ENCODE measurements around the gene PIK3R6.

PIK3R6 gene

DNA sequence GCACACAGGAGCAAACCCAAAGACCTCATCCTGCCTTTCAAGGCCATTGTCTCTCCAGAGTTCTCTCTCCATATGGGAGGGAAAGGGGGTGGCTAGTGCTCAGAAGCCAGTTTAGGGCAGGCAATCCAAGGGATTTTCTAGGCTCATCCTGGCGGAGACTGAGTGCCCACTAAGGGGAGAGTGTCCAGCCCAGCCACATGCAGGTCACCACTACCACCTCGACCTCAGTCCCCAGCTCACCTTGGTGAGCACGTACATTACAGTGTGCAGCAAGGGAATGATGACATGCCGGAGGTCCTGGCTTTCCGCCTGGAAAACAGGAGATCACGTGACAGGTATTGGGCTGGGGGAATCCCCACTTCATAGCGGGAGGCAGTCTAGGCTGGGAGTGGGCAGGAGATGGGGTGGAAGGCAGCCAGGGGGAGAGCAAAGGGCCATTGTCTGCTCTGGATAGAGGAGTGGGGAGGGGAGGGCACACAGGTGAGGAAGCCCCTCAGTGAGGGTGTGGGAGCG, 29.9 kb downstream of the PIK3R6 start:
- H3K9ac ChIP-seq (ENCODE audit: low read depth in 1 of 2, low read length in 2 of 2): no peak overlapping the region
- H3K27ac ChIP-seq (ENCODE audit: low read depth in 2 of 2, low read length in 2 of 2): no peak overlapping the region
- peaks cover 0 to 3% of the 10 kb centered on the region in 2 donors for H3K27me3 ChIP-seq (ENCODE audit: control insufficient read depth in 2 of 2, insufficient read depth in 2 of 2, low read length in 2 of 2)

DNA sequence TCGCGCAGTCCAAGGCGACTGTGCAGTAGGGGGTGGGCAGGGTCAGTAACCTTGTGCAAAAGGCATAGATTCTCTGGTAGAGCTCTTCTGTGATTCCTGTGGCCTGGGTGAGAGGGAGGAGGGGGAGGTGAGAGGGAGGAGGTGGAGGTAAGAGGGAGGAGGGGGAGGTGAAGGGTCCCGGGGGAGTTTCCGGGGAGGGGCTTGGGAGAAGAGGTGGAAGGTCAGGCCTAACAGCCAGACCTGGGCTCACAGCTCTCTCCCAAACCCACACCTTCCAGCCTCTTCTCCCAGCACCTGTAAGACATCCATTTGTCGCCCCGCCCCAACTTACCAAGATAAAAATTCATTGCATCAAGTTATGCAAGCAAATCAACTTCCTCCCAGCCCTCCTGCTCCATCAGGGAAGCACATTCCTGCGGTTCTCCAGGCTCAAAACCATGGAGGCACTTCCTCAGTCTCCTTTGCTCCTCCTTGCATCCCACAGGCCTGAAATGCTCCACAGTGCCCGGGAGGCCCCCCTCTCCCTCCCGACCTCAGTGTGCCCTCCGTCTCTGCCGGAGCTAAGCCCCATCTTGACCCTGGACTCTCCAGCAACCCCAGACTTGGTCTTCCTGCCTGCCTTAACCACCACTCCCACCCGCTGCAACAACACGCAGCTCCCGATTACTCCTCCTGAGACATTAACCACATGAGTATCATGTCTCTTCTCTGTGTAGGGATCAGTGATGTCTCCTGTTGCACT, 30.5 kb downstream of the PIK3R6 start:
- no peaks in the 10 kb centered on the region for H3K36me3 ChIP-seq (ENCODE audit: control insufficient read depth in 2 of 2, insufficient read depth in 2 of 2, low read length in 2 of 2)
- H3K9ac ChIP-seq (ENCODE audit: low read depth in 1 of 2, low read length in 2 of 2): no peak overlapping the region
- H3K4me3 ChIP-seq (ENCODE audit: low read length in 2 of 2): no peak overlapping the region
- H3K4me1 ChIP-seq (ENCODE audit: control insufficient read depth in 2 of 2, insufficient read depth in 2 of 2, low read length in 2 of 2): no peaks in the 10 kb centered on the region
- H3K9me3 ChIP-seq (ENCODE audit: control insufficient read depth in 2 of 2, low read length in 2 of 2): no peaks in the 10 kb centered on the region
- H3K27me3 ChIP-seq (ENCODE audit: control insufficient read depth in 2 of 2, insufficient read depth in 2 of 2, low read length in 2 of 2): peaks cover 0 to 3% of the 10 kb centered on the region in 2 donors
- H3K27ac ChIP-seq (ENCODE audit: low read depth in 2 of 2, low read length in 2 of 2): no peak overlapping the region

More for the DNA sequence above, 29.9 kb downstream of the PIK3R6 start:
- Histone ChIP-seq H3K4me1 (ENCODE audit: control insufficient read depth in 2 of 2, insufficient read depth in 2 of 2, low read length in 2 of 2) (no peaks in the 10 kb centered on the region), H3K36me3 (ENCODE audit: control insufficient read depth in 2 of 2, insufficient read depth in 2 of 2, low read length in 2 of 2) (no peaks in the 10 kb centered on the region), H3K9me3 (ENCODE audit: control insufficient read depth in 2 of 2, low read length in 2 of 2) (no peaks in the 10 kb centered on the region), H3K4me3 (ENCODE audit: low read length in 2 of 2) (no peak overlapping the region)

DNA sequence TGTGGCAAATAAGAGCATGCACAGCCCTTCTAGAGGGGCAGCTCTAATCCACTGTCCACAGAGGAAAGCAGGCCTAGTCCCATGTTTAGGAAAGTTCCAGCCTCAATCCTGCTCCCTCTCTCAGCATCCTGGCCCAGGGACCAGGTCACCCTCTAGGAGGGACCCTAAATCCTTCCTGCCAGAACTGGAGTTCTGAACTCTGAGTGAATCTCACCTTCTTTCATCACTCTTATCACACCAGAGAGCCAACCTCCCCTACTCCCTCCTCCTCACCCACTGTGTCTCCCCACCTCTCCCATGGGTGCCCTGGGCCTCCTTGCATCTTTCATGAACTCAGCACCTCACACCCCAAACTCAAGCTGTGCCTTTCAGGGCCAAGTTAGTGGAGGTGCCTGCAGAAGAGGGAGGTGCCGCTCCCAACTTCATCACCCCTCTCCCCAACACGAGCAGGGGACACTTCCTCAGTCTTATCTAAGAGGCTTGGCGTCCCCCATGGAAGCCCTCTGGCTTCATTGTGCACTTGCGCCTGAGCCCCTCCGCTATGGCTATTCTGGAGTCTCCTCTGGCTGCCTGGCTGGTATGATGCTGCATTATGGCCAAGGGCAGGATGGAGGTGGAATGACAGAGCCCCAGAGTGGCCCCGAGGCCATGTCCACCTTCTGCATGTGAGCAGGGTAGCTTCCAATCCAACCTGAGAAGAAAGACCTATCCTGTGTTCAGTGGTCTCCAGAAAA, 31.7 kb downstream of the PIK3R6 start:
- Histone ChIP-seq H3K4me1 (ENCODE audit: control insufficient read depth in 2 of 2, insufficient read depth in 2 of 2, low read length in 2 of 2) (no peaks in the 10 kb centered on the region), H3K27ac (ENCODE audit: low read depth in 2 of 2, low read length in 2 of 2) (no peak overlapping the region), H3K27me3 (ENCODE audit: control insufficient read depth in 2 of 2, insufficient read depth in 2 of 2, low read length in 2 of 2) (peaks cover 0 to 3% of the 10 kb centered on the region in 2 donors), H3K36me3 (ENCODE audit: control insufficient read depth in 2 of 2, insufficient read depth in 2 of 2, low read length in 2 of 2) (no peaks in the 10 kb centered on the region), H3K9ac (ENCODE audit: low read depth in 1 of 2, low read length in 2 of 2) (no peak overlapping the region), H3K4me3 (ENCODE audit: low read length in 2 of 2) (no peak overlapping the region), H3K9me3 (ENCODE audit: control insufficient read depth in 2 of 2, low read length in 2 of 2) (no peaks in the 10 kb centered on the region)

DNA sequence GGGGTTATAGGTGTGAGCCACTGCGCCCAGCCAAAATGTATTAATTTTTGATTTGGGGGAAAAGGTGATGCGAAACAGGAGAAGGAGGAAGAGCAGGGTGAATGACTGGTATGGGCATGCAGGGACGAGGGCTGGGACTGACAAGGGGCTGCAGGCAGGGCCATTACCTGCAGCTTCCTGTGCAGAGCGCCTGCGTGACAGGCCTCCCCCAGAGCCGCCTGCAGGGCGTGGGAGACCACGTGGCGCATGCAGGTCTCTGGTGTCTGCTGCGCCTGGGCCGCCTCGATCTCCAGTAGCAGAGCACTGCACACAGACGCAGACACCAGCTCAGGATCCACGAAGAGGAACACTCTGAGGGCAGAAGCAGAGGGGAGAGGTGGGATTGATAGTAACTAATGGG, 32.4 kb downstream of the PIK3R6 start:
- Histone ChIP-seq H3K27ac (ENCODE audit: low read depth in 2 of 2, low read length in 2 of 2) (no peak overlapping the region), H3K27me3 (ENCODE audit: control insufficient read depth in 2 of 2, insufficient read depth in 2 of 2, low read length in 2 of 2) (peaks cover 0 to 3% of the 10 kb centered on the region in 2 donors), H3K9ac (ENCODE audit: low read depth in 1 of 2, low read length in 2 of 2) (no peak overlapping the region), H3K9me3 (ENCODE audit: control insufficient read depth in 2 of 2, low read length in 2 of 2) (no peaks in the 10 kb centered on the region), H3K36me3 (ENCODE audit: control insufficient read depth in 2 of 2, insufficient read depth in 2 of 2, low read length in 2 of 2) (no peaks in the 10 kb centered on the region), H3K4me3 (ENCODE audit: low read length in 2 of 2) (no peak overlapping the region), H3K4me1 (ENCODE audit: control insufficient read depth in 2 of 2, insufficient read depth in 2 of 2, low read length in 2 of 2) (no peaks in the 10 kb centered on the region)

DNA sequence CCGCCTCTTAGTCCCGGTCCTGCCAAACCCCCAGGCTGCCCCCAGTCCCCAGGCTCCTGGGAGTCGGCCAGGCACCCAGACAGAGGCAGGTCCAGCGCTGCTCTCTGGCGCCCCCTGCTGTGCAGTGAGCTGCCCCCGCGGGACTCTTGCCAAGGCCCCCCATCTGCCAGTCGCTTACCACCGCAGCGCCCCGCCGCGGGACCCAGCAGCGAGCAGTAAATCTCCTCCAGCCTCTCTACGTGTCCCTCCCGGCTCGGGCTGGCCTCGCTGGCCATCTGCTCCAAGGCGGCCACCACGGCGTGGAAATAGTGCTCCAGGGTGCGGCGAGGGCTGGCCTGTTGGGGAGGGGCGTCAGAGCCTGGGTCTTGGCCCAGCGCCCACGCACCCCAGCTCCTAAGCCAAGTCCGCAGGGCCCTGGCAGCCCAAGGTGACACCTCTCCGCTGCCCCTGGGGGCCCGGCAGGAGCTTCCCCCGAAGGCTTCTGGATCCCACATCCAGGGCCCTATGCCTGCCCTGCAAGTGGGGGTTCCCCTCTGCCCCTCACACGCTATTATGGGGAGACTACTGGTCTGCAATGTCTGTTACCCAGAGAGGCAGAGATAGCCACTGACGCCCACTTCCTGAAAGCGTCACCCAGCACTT, 34.6 kb downstream of the PIK3R6 start:
- Histone ChIP-seq H3K4me1 (ENCODE audit: control insufficient read depth in 2 of 2, insufficient read depth in 2 of 2, low read length in 2 of 2) (no peaks in the 10 kb centered on the region), H3K27me3 (ENCODE audit: control insufficient read depth in 2 of 2, insufficient read depth in 2 of 2, low read length in 2 of 2) (peaks cover 0 to 3% of the 10 kb centered on the region in 2 donors), H3K36me3 (ENCODE audit: control insufficient read depth in 2 of 2, insufficient read depth in 2 of 2, low read length in 2 of 2) (no peaks in the 10 kb centered on the region), H3K4me3 (ENCODE audit: low read length in 2 of 2) (no peak overlapping the region), H3K9me3 (ENCODE audit: control insufficient read depth in 2 of 2, low read length in 2 of 2) (no peaks in the 10 kb centered on the region), H3K9ac (ENCODE audit: low read depth in 1 of 2, low read length in 2 of 2) (no peak overlapping the region), H3K27ac (ENCODE audit: low read depth in 2 of 2, low read length in 2 of 2) (no peak overlapping the region)

DNA sequence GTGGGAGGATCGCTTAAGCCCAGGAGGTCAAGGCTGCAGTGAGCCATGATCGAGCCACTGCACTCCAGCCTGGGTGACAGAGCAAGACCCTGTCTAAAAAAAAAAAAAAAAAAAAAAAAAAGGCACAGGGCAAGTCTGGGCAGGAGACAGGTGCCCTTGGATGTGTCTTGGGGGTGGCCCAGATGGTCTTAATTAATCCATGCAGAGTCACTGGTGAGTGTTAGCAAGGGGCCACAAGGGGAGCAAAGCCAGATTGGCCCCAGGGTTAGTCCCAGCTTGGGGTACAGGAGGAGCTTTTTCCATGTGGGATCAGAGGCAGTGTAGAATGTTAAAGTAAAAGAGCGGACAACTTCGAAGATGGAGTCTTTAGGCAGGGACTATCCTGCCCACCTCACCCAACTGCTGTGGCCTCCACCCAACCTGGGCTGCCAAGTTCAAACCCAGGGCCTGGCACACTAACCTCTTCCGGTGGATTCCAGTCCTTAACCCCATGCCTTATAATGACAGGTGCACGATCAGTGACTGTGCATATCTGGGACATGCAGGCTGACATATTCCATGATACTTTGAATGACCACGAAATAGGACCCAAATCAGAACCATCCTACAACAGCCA, 36.1 kb downstream of the PIK3R6 start:
- H3K9ac ChIP-seq (ENCODE audit: low read depth in 1 of 2, low read length in 2 of 2): no peak overlapping the region
- H3K27ac ChIP-seq (ENCODE audit: low read depth in 2 of 2, low read length in 2 of 2): no peak overlapping the region
- H3K4me1 ChIP-seq (ENCODE audit: control insufficient read depth in 2 of 2, insufficient read depth in 2 of 2, low read length in 2 of 2): no peaks in the 10 kb centered on the region
- H3K36me3 ChIP-seq (ENCODE audit: control insufficient read depth in 2 of 2, insufficient read depth in 2 of 2, low read length in 2 of 2): no peaks in the 10 kb centered on the region
- H3K4me3 ChIP-seq (ENCODE audit: low read length in 2 of 2): no peak overlapping the region
- peaks cover 0 to 2% of the 10 kb centered on the region in 2 donors for H3K27me3 ChIP-seq (ENCODE audit: control insufficient read depth in 2 of 2, insufficient read depth in 2 of 2, low read length in 2 of 2)
- no peaks in the 10 kb centered on the region for H3K9me3 ChIP-seq (ENCODE audit: control insufficient read depth in 2 of 2, low read length in 2 of 2)

DNA sequence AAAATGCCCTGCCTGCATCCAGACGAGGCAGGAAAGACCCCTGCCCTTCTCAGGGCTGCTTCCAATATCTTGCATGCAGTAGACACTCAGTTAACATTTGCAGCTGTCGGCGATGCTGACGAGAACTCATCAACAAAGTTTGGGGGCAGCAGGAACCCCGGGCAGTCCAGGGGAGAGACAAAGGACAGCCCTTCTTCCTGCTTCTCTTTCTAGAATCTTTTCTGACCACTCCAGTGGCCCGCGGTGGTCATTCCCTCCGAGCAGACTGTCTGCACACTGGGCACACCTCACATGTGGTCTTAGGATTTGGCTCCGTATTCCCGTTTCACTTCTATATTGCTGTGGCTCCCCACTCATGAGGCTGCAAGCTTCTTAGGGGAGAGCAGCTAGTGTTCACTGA, 37.3 kb downstream of the PIK3R6 start:
- no peak overlapping the region for H3K4me3 ChIP-seq (ENCODE audit: low read length in 2 of 2)
- H3K27ac ChIP-seq (ENCODE audit: low read depth in 2 of 2, low read length in 2 of 2): no peak overlapping the region
- no peaks in the 10 kb centered on the region for H3K27me3 ChIP-seq (ENCODE audit: control insufficient read depth in 2 of 2, insufficient read depth in 2 of 2, low read length in 2 of 2)
- H3K4me1 ChIP-seq (ENCODE audit: control insufficient read depth in 2 of 2, insufficient read depth in 2 of 2, low read length in 2 of 2): no peaks in the 10 kb centered on the region
- no peaks in the 10 kb centered on the region for H3K9me3 ChIP-seq (ENCODE audit: control insufficient read depth in 2 of 2, low read length in 2 of 2)
- no peaks in the 10 kb centered on the region for H3K36me3 ChIP-seq (ENCODE audit: control insufficient read depth in 2 of 2, insufficient read depth in 2 of 2, low read length in 2 of 2)
- no peak overlapping the region for H3K9ac ChIP-seq (ENCODE audit: low read depth in 1 of 2, low read length in 2 of 2)

DNA sequence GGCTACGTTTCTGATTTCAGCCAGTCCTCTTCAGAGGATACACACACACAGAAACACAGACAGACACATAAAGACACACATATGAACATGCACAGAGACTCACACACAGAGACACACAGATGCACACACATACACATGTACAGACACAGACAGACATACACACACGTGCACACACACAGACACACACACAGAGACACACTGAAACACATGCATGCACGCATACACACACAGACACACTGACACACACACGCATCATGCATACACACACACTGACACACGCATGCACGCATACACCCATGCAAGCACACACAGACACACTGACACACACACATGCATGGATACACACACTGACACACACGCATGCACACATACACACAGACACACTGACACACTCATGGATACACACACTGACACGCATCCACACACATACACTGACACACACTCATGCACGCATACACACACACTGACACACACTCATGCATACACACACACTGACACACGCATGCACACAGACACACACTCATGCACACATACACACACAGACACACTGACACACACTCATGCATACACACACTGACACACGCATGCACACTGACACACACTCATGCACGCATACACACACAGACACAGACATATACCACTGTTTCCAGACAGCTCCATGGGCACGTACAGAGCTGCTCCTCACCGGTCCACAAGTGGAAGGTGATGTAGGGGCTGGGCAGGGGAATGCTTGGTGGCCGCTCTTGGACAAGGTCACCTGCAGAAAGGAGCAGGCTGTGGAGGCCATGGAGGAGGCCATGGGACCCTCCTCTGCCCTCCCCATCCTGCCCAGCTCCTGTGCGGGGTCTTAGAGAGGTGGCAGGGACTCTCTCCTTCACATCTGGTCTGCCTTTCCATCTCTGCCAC, 38.2 kb downstream of the PIK3R6 start:
- Histone ChIP-seq H3K9me3 (ENCODE audit: control insufficient read depth in 2 of 2, low read length in 2 of 2) (no peaks in the 10 kb centered on the region), H3K36me3 (ENCODE audit: control insufficient read depth in 2 of 2, insufficient read depth in 2 of 2, low read length in 2 of 2) (no peaks in the 10 kb centered on the region), H3K9ac (ENCODE audit: low read depth in 1 of 2, low read length in 2 of 2) (no peak overlapping the region), H3K4me3 (ENCODE audit: low read length in 2 of 2) (no peak overlapping the region), H3K27ac (ENCODE audit: low read depth in 2 of 2, low read length in 2 of 2) (no peak overlapping the region), H3K4me1 (ENCODE audit: control insufficient read depth in 2 of 2, insufficient read depth in 2 of 2, low read length in 2 of 2) (no peaks in the 10 kb centered on the region), H3K27me3 (ENCODE audit: control insufficient read depth in 2 of 2, insufficient read depth in 2 of 2, low read length in 2 of 2) (no peaks in the 10 kb centered on the region)

DNA sequence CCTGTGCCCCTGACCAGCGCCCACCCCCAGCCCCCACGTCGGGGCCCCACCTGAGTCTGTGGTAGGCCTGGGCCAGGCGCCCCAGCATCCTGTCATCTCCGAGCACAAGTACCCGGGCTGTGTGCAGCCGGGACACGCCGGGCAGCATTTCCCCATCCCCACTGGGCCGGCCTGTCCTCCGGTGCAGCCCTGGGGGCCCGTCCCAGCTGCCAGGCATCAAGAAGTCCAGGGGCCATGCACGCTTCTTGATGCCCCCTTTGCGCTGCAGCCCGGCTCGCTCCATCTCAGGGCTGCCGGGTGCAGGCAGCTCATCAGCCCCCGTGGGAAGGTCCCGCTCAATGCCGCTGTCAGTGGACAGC, 39.0 kb downstream of the PIK3R6 start:
- Histone ChIP-seq H3K27ac (ENCODE audit: low read depth in 2 of 2, low read length in 2 of 2) (no peak overlapping the region), H3K9me3 (ENCODE audit: control insufficient read depth in 2 of 2, low read length in 2 of 2) (no peaks in the 10 kb centered on the region), H3K9ac (ENCODE audit: low read depth in 1 of 2, low read length in 2 of 2) (no peak overlapping the region), H3K27me3 (ENCODE audit: control insufficient read depth in 2 of 2, insufficient read depth in 2 of 2, low read length in 2 of 2) (no peaks in the 10 kb centered on the region), H3K36me3 (ENCODE audit: control insufficient read depth in 2 of 2, insufficient read depth in 2 of 2, low read length in 2 of 2) (no peaks in the 10 kb centered on the region), H3K4me1 (ENCODE audit: control insufficient read depth in 2 of 2, insufficient read depth in 2 of 2, low read length in 2 of 2) (no peaks in the 10 kb centered on the region), H3K4me3 (ENCODE audit: low read length in 2 of 2) (no peak overlapping the region)
